Fibroblast of lung (primary cell): Measurements from ENCODE around the gene CHTOP.

Experiments used
- EZH2 ChIP-seq: IDR thresholded peaks from 2 replicates; pipeline ENCODE4 v1.5.1; 2012; ENCODE audit warnings: low read length, control low read depth, mild to moderate bottlenecking; ENCODE audit errors: missing control alignments
- TF ChIP-seq, protein P1 (sequence below), 2 donors: IDR thresholded peaks in 1 of 2; conservative IDR thresholded peaks in 1 of 2; 1 replicate in 1 of 2; 2 replicates in 1 of 2; pipeline ENCODE4 v1.5.1; 2011 to 2012; ENCODE audit warnings: low read length in 2 of 2, control low read depth in 1 of 2, inconsistent platforms in 1 of 2, low read depth in 1 of 2, mild to moderate bottlenecking in 1 of 2

DNA sequence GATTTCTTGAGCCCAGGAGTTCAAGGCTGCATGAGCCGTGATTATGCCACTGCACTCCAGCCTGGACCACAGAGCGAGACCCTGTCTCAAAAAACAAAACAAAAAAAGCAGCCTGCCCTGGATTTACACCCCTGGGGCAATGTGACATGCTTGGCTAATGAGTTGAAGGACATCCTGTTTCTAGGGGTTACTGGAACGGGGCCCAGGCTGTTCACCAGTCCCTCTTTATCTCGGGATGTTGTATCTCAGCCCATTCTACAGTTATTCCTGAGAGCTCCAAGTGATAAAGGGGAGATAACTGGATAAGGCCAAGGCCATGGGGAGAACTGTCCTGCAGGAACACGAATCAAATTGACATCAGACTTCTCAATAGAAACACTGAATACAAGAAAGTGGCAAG lies 46.6 kb upstream of the CHTOP start:
- TF ChIP-seq, protein P1, sequence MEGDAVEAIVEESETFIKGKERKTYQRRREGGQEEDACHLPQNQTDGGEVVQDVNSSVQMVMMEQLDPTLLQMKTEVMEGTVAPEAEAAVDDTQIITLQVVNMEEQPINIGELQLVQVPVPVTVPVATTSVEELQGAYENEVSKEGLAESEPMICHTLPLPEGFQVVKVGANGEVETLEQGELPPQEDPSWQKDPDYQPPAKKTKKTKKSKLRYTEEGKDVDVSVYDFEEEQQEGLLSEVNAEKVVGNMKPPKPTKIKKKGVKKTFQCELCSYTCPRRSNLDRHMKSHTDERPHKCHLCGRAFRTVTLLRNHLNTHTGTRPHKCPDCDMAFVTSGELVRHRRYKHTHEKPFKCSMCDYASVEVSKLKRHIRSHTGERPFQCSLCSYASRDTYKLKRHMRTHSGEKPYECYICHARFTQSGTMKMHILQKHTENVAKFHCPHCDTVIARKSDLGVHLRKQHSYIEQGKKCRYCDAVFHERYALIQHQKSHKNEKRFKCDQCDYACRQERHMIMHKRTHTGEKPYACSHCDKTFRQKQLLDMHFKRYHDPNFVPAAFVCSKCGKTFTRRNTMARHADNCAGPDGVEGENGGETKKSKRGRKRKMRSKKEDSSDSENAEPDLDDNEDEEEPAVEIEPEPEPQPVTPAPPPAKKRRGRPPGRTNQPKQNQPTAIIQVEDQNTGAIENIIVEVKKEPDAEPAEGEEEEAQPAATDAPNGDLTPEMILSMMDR (conservative IDR thresholded peaks at IDR 0.05 in 1 of 2, IDR thresholded peaks at IDR 0.05 in 1 of 2; ENCODE audit: low read depth in 1 of 2, low read length in 2 of 2), result no peak
- no peak for TF ChIP-seq EZH2
